ENCODE results near the gene COX6A1. TPM values are rescaled to one million over a fixed set of nuclear protein-coding genes. Genes with fewer than 3 reads are reported as not detected.

COX6A1 gene
- total and polyA plus RNA-seq, 2 experiments from 2014 or later, result 422 to 1,484 TPM

DNA sequence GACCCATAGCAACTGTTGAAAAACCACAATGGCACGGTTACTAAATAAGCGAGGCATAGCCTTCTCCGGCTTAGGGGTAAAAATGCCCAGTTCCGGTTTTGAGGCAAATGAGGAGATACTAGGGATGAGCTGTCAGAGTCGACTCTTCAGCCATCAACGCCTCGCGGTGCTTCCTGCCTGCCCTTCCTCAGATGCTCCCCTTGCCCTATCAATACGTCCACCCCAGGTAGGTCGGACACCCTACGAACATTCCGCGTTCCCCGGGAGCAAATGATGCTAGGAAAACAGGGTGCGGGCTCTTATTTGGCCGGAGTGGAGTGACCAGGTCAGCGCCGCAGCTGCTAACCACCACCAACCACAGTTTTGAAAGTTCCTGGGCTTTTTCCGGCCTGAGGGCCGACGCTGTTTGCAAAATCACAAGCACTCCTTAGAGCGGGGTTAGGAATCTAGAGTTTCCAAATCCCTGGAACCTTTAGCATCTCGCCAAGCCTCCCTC is 30.5 kb downstream of the COX6A1 start (continued):
- TF ChIP-seq, protein P1, sequence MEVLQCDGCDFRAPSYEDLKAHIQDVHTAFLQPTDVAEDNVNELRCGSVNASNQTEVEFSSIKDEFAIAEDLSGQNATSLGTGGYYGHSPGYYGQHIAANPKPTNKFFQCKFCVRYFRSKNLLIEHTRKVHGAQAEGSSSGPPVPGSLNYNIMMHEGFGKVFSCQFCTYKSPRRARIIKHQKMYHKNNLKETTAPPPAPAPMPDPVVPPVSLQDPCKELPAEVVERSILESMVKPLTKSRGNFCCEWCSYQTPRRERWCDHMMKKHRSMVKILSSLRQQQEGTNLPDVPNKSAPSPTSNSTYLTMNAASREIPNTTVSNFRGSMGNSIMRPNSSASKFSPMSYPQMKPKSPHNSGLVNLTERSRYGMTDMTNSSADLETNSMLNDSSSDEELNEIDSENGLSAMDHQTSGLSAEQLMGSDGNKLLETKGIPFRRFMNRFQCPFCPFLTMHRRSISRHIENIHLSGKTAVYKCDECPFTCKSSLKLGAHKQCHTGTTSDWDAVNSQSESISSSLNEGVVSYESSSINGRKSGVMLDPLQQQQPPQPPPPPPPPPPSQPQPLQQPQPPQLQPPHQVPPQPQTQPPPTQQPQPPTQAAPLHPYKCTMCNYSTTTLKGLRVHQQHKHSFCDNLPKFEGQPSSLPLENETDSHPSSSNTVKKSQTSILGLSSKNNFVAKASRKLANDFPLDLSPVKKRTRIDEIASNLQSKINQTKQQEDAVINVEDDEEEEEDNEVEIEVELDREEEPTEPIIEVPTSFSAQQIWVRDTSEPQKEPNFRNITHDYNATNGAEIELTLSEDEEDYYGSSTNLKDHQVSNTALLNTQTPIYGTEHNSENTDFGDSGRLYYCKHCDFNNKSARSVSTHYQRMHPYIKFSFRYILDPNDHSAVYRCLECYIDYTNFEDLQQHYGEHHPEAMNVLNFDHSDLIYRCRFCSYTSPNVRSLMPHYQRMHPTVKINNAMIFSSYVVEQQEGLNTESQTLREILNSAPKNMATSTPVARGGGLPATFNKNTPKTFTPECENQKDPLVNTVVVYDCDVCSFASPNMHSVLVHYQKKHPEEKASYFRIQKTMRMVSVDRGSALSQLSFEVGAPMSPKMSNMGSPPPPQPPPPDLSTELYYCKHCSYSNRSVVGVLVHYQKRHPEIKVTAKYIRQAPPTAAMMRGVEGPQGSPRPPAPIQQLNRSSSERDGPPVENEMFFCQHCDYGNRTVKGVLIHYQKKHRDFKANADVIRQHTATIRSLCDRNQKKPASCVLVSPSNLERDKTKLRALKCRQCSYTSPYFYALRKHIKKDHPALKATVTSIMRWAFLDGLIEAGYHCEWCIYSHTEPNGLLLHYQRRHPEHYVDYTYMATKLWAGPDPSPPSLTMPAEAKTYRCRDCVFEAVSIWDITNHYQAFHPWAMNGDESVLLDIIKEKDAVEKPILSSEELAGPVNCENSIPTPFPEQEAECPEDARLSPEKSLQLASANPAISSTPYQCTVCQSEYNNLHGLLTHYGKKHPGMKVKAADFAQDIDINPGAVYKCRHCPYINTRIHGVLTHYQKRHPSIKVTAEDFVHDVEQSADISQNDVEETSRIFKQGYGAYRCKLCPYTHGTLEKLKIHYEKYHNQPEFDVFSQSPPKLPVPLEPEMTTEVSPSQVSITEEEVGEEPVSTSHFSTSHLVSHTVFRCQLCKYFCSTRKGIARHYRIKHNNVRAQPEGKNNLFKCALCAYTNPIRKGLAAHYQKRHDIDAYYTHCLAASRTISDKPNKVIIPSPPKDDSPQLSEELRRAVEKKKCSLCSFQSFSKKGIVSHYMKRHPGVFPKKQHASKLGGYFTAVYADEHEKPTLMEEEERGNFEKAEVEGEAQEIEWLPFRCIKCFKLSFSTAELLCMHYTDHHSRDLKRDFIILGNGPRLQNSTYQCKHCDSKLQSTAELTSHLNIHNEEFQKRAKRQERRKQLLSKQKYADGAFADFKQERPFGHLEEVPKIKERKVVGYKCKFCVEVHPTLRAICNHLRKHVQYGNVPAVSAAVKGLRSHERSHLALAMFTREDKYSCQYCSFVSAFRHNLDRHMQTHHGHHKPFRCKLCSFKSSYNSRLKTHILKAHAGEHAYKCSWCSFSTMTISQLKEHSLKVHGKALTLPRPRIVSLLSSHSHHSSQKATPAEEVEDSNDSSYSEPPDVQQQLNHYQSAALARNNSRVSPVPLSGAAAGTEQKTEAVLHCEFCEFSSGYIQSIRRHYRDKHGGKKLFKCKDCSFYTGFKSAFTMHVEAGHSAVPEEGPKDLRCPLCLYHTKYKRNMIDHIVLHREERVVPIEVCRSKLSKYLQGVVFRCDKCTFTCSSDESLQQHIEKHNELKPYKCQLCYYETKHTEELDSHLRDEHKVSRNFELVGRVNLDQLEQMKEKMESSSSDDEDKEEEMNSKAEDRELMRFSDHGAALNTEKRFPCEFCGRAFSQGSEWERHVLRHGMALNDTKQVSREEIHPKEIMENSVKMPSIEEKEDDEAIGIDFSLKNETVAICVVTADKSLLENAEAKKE (CRISPR knock-in tag; IDR thresholded peaks at IDR 0.05), result no peak
- TF ChIP-seq EZH2 (IDR thresholded peaks at IDR 0.05; ENCODE audit: low read depth, unreplicated experiment) (no peak), JUNB (IDR thresholded peaks at IDR 0.05; ENCODE audit: unreplicated experiment) (no peak), ZNF114 (CRISPR knock-in tag; IDR thresholded peaks at IDR 0.05) (no peak), EZH2phosphoT487 (IDR thresholded peaks at IDR 0.05; ENCODE audit: unreplicated experiment) (no peak), POLR2AphosphoS5 (IDR thresholded peaks at IDR 0.05; ENCODE audit: low read depth) (no peak), STAT1 (IDR thresholded peaks at IDR 0.05; ENCODE audit: unreplicated experiment) (no peak), ZNF331 (CRISPR knock-in tag; IDR thresholded peaks at IDR 0.05; ENCODE audit: low read depth) (no peak)
- TF ChIP-seq, protein P2, sequence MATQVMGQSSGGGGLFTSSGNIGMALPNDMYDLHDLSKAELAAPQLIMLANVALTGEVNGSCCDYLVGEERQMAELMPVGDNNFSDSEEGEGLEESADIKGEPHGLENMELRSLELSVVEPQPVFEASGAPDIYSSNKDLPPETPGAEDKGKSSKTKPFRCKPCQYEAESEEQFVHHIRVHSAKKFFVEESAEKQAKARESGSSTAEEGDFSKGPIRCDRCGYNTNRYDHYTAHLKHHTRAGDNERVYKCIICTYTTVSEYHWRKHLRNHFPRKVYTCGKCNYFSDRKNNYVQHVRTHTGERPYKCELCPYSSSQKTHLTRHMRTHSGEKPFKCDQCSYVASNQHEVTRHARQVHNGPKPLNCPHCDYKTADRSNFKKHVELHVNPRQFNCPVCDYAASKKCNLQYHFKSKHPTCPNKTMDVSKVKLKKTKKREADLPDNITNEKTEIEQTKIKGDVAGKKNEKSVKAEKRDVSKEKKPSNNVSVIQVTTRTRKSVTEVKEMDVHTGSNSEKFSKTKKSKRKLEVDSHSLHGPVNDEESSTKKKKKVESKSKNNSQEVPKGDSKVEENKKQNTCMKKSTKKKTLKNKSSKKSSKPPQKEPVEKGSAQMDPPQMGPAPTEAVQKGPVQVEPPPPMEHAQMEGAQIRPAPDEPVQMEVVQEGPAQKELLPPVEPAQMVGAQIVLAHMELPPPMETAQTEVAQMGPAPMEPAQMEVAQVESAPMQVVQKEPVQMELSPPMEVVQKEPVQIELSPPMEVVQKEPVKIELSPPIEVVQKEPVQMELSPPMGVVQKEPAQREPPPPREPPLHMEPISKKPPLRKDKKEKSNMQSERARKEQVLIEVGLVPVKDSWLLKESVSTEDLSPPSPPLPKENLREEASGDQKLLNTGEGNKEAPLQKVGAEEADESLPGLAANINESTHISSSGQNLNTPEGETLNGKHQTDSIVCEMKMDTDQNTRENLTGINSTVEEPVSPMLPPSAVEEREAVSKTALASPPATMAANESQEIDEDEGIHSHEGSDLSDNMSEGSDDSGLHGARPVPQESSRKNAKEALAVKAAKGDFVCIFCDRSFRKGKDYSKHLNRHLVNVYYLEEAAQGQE (IDR thresholded peaks at IDR 0.05; ENCODE audit: unreplicated experiment), result no peak
